ENCODE measurements around the gene WWTR1. TPM values are rescaled to one million over a fixed set of nuclear protein-coding genes. Genes with fewer than 3 reads are reported as not detected.

The WWTR1 gene
- total RNA-seq, 1 experiment from 2014 or later: 73.5 TPM

GRCh38 chr3:149507491-149508324, 150.1 kb downstream of the WWTR1 start:
- Histone ChIP-seq H3K4me2 (no peak overlapping the region), H3F3A (ENCODE audit: insufficient read depth, low read depth) (peaks cover 9% of the 10 kb centered on the region; the same call in 1 of the 2 replicates), H3K9me2 (ENCODE audit: insufficient read depth) (no peaks in the 10 kb centered on the region), H3K27me3 (ENCODE audit: insufficient read depth, low read depth) (no peaks in the 10 kb centered on the region), H2AFZ (no peak overlapping the region), H3K4me1 (replicated peaks; ENCODE audit: insufficient read depth) (peaks cover 12% of the 10 kb centered on the region; the same call in 1 of the 2 replicates), H4K20me1 (ENCODE audit: insufficient read depth) (no peaks in the 10 kb centered on the region), H3K4me3 (no peak overlapping the region), H3K27ac (no peak overlapping the region), H3K79me2 (ENCODE audit: low read depth) (no peaks in the 10 kb centered on the region), H3K9me3 (ENCODE audit: insufficient read depth, low read depth) (no peaks in the 10 kb centered on the region), H3K36me3 (ENCODE audit: low read depth) (no peaks in the 10 kb centered on the region)
- TF ChIP-seq CTCF (conservative IDR thresholded peaks at IDR 0.05) (no peak), EZH2 (IDR thresholded peaks at IDR 0.05; ENCODE audit: low read depth) (no peak)
- CTCF ChIA-PET: no interaction called here
- intact Hi-C loops (cut with micrococcal nuclease; ENCODE audit: unreplicated experiment): loop anchor here (5.0 kb wide), 2 partner anchors 385 to 550 kb away; no protein-coding TSS in a partner anchor
- POLR2A ChIA-PET (ENCODE audit: unreplicated experiment): no interaction called here
- no TSS peak for BruUV-seq (replicated peaks)
- DNase-seq: peak in 1 of 2 experiments; percentile 12

- peaks cover 14% of the 10 kb centered on the region; the same call in 1 of the 2 replicates for H3K4me1 ChIP-seq (replicated peaks; ENCODE audit: insufficient read depth)
- H3F3A ChIP-seq (ENCODE audit: insufficient read depth, low read depth): peaks cover 9% of the 10 kb centered on the region; the same call in 1 of the 2 replicates
- H3K4me3 ChIP-seq: no peak overlapping the region
- no peaks in the 10 kb centered on the region for H4K20me1 ChIP-seq (ENCODE audit: insufficient read depth)
- ChIA-PET POLR2A (ENCODE audit: unreplicated experiment) (no interaction called here), CTCF (no interaction called here)
- no peak for DNase-seq
- no peaks in the 10 kb centered on the region for H3K9me2 ChIP-seq (ENCODE audit: insufficient read depth)
- intact Hi-C loops (cut with micrococcal nuclease; ENCODE audit: unreplicated experiment): loop anchor here (5.0 kb wide), 2 partner anchors 385 to 550 kb away; no protein-coding TSS in a partner anchor
- no peak overlapping the region for H3K4me2 ChIP-seq
- no peaks in the 10 kb centered on the region for H3K27me3 ChIP-seq (ENCODE audit: insufficient read depth, low read depth)
- H2AFZ ChIP-seq: no peak overlapping the region
- H3K9me3 ChIP-seq (ENCODE audit: insufficient read depth, low read depth): no peaks in the 10 kb centered on the region
- no peak overlapping the region for H3K27ac ChIP-seq
- no peaks in the 10 kb centered on the region for H3K79me2 ChIP-seq (ENCODE audit: low read depth)
- no TSS peak for BruUV-seq (replicated peaks)
- no peaks in the 10 kb centered on the region for H3K36me3 ChIP-seq (ENCODE audit: low read depth)
- TF ChIP-seq EZH2 (IDR thresholded peaks at IDR 0.05; ENCODE audit: low read depth) (no peak), CTCF (conservative IDR thresholded peaks at IDR 0.05) (no peak)
Observed at GRCh38 chr3:149506965-149507364, 150.9 kb downstream of the WWTR1 start.

GRCh38 chr3:149506540-149506939, 151.3 kb downstream of the WWTR1 start:
- BruUV-seq (replicated peaks): no TSS peak

More at GRCh38 chr3:149506540-149506939, 151.3 kb downstream of the WWTR1 start:
- TF ChIP-seq EZH2 (IDR thresholded peaks at IDR 0.05; ENCODE audit: low read depth): no peak
- no peak for TF ChIP-seq CTCF (conservative IDR thresholded peaks at IDR 0.05)
- H3K27me3 ChIP-seq (ENCODE audit: insufficient read depth, low read depth): no peaks in the 10 kb centered on the region
- no peak overlapping the region for H3K4me2 ChIP-seq
- CTCF ChIA-PET: no interaction called here
- H3K36me3 ChIP-seq (ENCODE audit: low read depth): no peaks in the 10 kb centered on the region
- peaks cover 16% of the 10 kb centered on the region for H3K4me1 ChIP-seq (replicated peaks; ENCODE audit: insufficient read depth)
- no peak overlapping the region for H3K4me3 ChIP-seq
- no peaks in the 10 kb centered on the region for H3K9me3 ChIP-seq (ENCODE audit: insufficient read depth, low read depth)
- H4K20me1 ChIP-seq (ENCODE audit: insufficient read depth): no peaks in the 10 kb centered on the region
- POLR2A ChIA-PET (ENCODE audit: unreplicated experiment): interaction anchor here (0.6 kb wide), 1 partner anchor 992 kb away, joined by 7 read pairs; no protein-coding TSS in a partner anchor
- H3F3A ChIP-seq (ENCODE audit: insufficient read depth, low read depth): peaks cover 9% of the 10 kb centered on the region; the same call in 1 of the 2 replicates
- intact Hi-C loops (cut with micrococcal nuclease; ENCODE audit: unreplicated experiment): loop anchor here (5.0 kb wide), 2 partner anchors 384 to 549 kb away; no protein-coding TSS in a partner anchor
- no peaks in the 10 kb centered on the region for H3K79me2 ChIP-seq (ENCODE audit: low read depth)
- H3K27ac ChIP-seq: no peak overlapping the region
- no peak for DNase-seq
- no peaks in the 10 kb centered on the region for H3K9me2 ChIP-seq (ENCODE audit: insufficient read depth)
- H2AFZ ChIP-seq: no peak overlapping the region
